ENCODE results near the gene OXTR.

The OXTR gene

GRCh38 chr3:8768364-8769087 is 887 bp downstream of the OXTR start:
- TF ChIP-seq, protein P1, sequence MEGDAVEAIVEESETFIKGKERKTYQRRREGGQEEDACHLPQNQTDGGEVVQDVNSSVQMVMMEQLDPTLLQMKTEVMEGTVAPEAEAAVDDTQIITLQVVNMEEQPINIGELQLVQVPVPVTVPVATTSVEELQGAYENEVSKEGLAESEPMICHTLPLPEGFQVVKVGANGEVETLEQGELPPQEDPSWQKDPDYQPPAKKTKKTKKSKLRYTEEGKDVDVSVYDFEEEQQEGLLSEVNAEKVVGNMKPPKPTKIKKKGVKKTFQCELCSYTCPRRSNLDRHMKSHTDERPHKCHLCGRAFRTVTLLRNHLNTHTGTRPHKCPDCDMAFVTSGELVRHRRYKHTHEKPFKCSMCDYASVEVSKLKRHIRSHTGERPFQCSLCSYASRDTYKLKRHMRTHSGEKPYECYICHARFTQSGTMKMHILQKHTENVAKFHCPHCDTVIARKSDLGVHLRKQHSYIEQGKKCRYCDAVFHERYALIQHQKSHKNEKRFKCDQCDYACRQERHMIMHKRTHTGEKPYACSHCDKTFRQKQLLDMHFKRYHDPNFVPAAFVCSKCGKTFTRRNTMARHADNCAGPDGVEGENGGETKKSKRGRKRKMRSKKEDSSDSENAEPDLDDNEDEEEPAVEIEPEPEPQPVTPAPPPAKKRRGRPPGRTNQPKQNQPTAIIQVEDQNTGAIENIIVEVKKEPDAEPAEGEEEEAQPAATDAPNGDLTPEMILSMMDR (conservative IDR thresholded peaks at IDR 0.05; ENCODE audit: low read depth, low read length) = no peak
- no peak for DNase-seq (ENCODE audit: low read depth)
- peak overlapping the region; percentile 74 for H3K4me3 ChIP-seq (ENCODE audit: low read length)

GRCh38 chr3:8767667-8768363 is 1.6 kb downstream of the OXTR start:
- TF ChIP-seq, protein P1 (conservative IDR thresholded peaks at IDR 0.05; ENCODE audit: low read depth, low read length) = peak; percentile 42
- DNase-seq (ENCODE audit: low read depth) = no peak
- H3K4me3 ChIP-seq (ENCODE audit: low read length) = peak overlapping the region; percentile 74

DNA sequence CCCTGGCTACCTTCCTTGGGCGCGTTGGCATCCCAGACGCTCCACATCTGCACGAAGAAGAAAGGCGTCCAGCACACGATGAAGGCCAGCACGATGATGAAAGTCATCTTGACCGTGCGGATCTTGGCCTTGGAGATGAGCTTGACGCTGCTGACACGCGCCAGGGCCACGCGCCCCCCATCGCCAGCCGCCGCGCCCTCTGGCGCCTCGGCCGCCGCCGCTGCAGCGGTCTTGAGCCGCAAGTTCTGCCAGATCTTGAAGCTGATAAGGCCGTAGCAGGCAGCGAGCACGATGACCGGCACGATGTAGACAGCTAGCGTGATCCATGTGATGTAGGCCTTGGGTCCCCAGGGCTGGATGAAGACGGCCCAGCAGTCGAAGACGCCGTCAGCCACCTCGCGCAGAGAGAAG is 2.2 kb downstream of the OXTR start:
- TF ChIP-seq, protein P1 (conservative IDR thresholded peaks at IDR 0.05; ENCODE audit: low read depth, low read length) = no peak
- DNase-seq (ENCODE audit: low read depth) = no peak
- peak overlapping the region; percentile 48 for H3K4me3 ChIP-seq (ENCODE audit: low read length)

- no peak for DNase-seq (ENCODE audit: low read depth)
- TF ChIP-seq, protein P1 (conservative IDR thresholded peaks at IDR 0.05; ENCODE audit: low read depth, low read length) = no peak
- peak overlapping the region; percentile 48 for H3K4me3 ChIP-seq (ENCODE audit: low read length)
These were observed 3.3 kb downstream of the OXTR start for GRCh38 chr3:8766148-8766547.

GRCh38 chr3:8765528-8765927 is 3.9 kb downstream of the OXTR start:
- H3K4me3 ChIP-seq (ENCODE audit: low read length) = peak overlapping the region; percentile 48

DNA sequence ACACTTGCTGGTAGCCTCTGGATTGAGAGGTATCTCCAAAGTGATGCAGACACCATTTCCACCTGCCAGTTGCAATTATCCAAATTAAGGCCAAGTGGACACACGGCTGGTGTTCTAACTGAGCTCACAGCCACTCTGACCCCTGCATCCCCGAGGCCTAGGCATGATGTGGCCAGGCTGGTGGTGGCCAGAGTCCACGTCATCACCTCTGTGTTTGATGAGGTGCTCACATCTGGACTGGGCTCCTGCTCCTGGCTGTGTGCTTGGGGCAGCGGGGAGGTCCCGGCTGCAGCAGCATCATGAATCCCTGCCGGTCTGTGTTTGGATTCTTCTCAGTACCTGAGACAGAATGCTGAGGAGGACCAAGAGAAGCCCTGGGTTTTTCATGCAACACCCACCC is 4.9 kb downstream of the OXTR start:
- H3K4me3 ChIP-seq (ENCODE audit: low read length) = no peak overlapping the region
- no peak for DNase-seq (ENCODE audit: low read depth)
- TF ChIP-seq, protein P1 (conservative IDR thresholded peaks at IDR 0.05; ENCODE audit: low read depth, low read length) = no peak

More at GRCh38 chr3:8765528-8765927, 3.9 kb downstream of the OXTR start:
- no peak for DNase-seq (ENCODE audit: low read depth)
- TF ChIP-seq, protein P1 (conservative IDR thresholded peaks at IDR 0.05; ENCODE audit: low read depth, low read length) = no peak

All from retinal pigment epithelial cell (primary cell).